ENCODE data around the gene CACNA1C. TPM values are rescaled to one million over a fixed set of nuclear protein-coding genes. Genes with fewer than 3 reads are reported as not detected.

Gene CACNA1C
- polyA plus RNA-seq, 1 of the 3 experiments (the other 2 are of a cell fraction) = 1.5 TPM

- Histone ChIP-seq H3K27ac (ENCODE audit: low read depth in 2 of 2, low read length in 1 of 2) (no peak overlapping the region), H3K9me3 (peaks cover 17% of the 10 kb centered on the region), H4K20me1 (ENCODE audit: insufficient read depth) (no peaks in the 10 kb centered on the region), H3K79me2 (ENCODE audit: insufficient read depth) (no peaks in the 10 kb centered on the region), H3K4me2 (no peak overlapping the region), H3K9me2 (no peaks in the 10 kb centered on the region), H3K36me3 (replicated peaks in 1 of 2; ENCODE audit: control insufficient read depth in 1 of 2, insufficient read depth in 2 of 2, low read length in 1 of 2) (no peaks in the 10 kb centered on the region), H3K4me3 (ENCODE audit: low read depth in 2 of 2, low read length in 1 of 2) (no peak overlapping the region), H3K27me3 (ENCODE audit: insufficient read depth) (no peaks in the 10 kb centered on the region), H2AFZ (ENCODE audit: low read depth) (no peak overlapping the region), H3K4me1 (ENCODE audit: control insufficient read depth in 1 of 2, insufficient read depth in 2 of 2, low read depth in 1 of 2, low read length in 1 of 2) (peaks cover 0 to 12% of the 10 kb centered on the region in 2 experiments; a peak in 2 of 4 replicates), H3K9ac (no peak overlapping the region), H3F3A (replicated peaks; ENCODE audit: insufficient read depth) (no peaks in the 10 kb centered on the region)
- ChIA-PET POLR2A (no interaction called here), CTCF (interaction anchor here (0.6 kb wide), 1 partner anchor 216 kb away, joined by 3 read pairs; no protein-coding TSS in a partner anchor)
- WGBS (ENCODE audit: low lambda C conversion rate) = 55% methylated on average over 6 of the region's 6 CpGs
- TF ChIP-seq MAX (IDR thresholded peaks at IDR 0.05; ENCODE audit: low read depth) (no peak), MXI1 (IDR thresholded peaks at IDR 0.05; ENCODE audit: low read depth, low read length) (no peak), POLR2AphosphoS5 (IDR thresholded peaks at IDR 0.05; ENCODE audit: low read depth, low read length) (no peak), MEF2A (IDR thresholded peaks at IDR 0.05; ENCODE audit: borderline replicate concordance, low read depth) (no peak), TCF12 (IDR thresholded peaks at IDR 0.05) (no peak), IRF3 (IDR thresholded peaks at IDR 0.05; ENCODE audit: low read depth, low read length) (no peak), FOXM1 (IDR thresholded peaks at IDR 0.05; ENCODE audit: low read depth) (no peak), RCOR1 (IDR thresholded peaks at IDR 0.05; ENCODE audit: low read length) (no peak), EP300 (IDR thresholded peaks at IDR 0.05; ENCODE audit: borderline replicate concordance in 1 of 2, low read depth in 1 of 2, low read length in 1 of 2) (no peak), NFIC (IDR thresholded peaks at IDR 0.05; ENCODE audit: borderline replicate concordance) (no peak), GATA2 (CRISPR knock-in tag; IDR thresholded peaks at IDR 0.05) (no peak), JUND (IDR thresholded peaks at IDR 0.05) (no peak), REST (IDR thresholded peaks at IDR 0.05; ENCODE audit: low read depth, low read length) (no peak)
- DNase-seq = no peak
Measured at GRCh38 chr12:2068653-2069052, 15.9 kb downstream of the CACNA1C start.

- 49% methylated on average over 2 of the region's 2 CpGs for WGBS (ENCODE audit: low lambda C conversion rate)
- no peak for TF ChIP-seq USF2 (IDR thresholded peaks at IDR 0.05; ENCODE audit: borderline replicate concordance, low read depth, low read length)
- TF ChIP-seq NFIC (IDR thresholded peaks at IDR 0.05; ENCODE audit: borderline replicate concordance) = no peak
- no peak for TF ChIP-seq EP300 (IDR thresholded peaks at IDR 0.05; ENCODE audit: borderline replicate concordance in 1 of 2, low read depth in 1 of 2, low read length in 1 of 2)
- no peak for TF ChIP-seq RFX5 (IDR thresholded peaks at IDR 0.05; ENCODE audit: low read length)
- no peak for TF ChIP-seq EZH2phosphoT487 (IDR thresholded peaks at IDR 0.05; ENCODE audit: borderline replicate concordance, low read depth)
- TF ChIP-seq FOXM1 (IDR thresholded peaks at IDR 0.05; ENCODE audit: low read depth) = no peak
- TF ChIP-seq SIN3A (IDR thresholded peaks at IDR 0.05; ENCODE audit: borderline replicate concordance, low read depth, low read length) = no peak
- no peak for TF ChIP-seq MXI1 (IDR thresholded peaks at IDR 0.05; ENCODE audit: low read depth, low read length)
- TF ChIP-seq NRF1 (IDR thresholded peaks at IDR 0.05; ENCODE audit: low read depth, low read length) = no peak
- TF ChIP-seq RAD21 (IDR thresholded peaks at IDR 0.05; ENCODE audit: low read length) = no peak
- no peak for TF ChIP-seq FOSL2 (IDR thresholded peaks at IDR 0.05; ENCODE audit: borderline replicate concordance, low read depth)
- no peak for TF ChIP-seq JUND (IDR thresholded peaks at IDR 0.05)
- no peak for TF ChIP-seq MEF2A (IDR thresholded peaks at IDR 0.05; ENCODE audit: borderline replicate concordance, low read depth)
- no peak for TF ChIP-seq YY1 (IDR thresholded peaks at IDR 0.05; ENCODE audit: low read depth)
- TF ChIP-seq RCOR1 (IDR thresholded peaks at IDR 0.05; ENCODE audit: low read length) = no peak
- no peak for TF ChIP-seq FOXJ3 (CRISPR knock-in tag; IDR thresholded peaks at IDR 0.05)
- no peak for TF ChIP-seq GATA2 (CRISPR knock-in tag; IDR thresholded peaks at IDR 0.05)
- no peak for DNase-seq
- no peak overlapping the region for H3K4me2 ChIP-seq
- H3F3A ChIP-seq (replicated peaks; ENCODE audit: insufficient read depth) = no peaks in the 10 kb centered on the region
- no peak overlapping the region for H2AFZ ChIP-seq (ENCODE audit: low read depth)
- no peaks in the 10 kb centered on the region for H4K20me1 ChIP-seq (ENCODE audit: insufficient read depth)
- H3K4me3 ChIP-seq (ENCODE audit: low read depth in 2 of 2, low read length in 1 of 2) = no peak overlapping the region
- peaks cover 0 to 4% of the 10 kb centered on the region in 2 experiments; a peak in 1 of 4 replicates for H3K4me1 ChIP-seq (ENCODE audit: control insufficient read depth in 1 of 2, insufficient read depth in 2 of 2, low read depth in 1 of 2, low read length in 1 of 2)
- no peaks in the 10 kb centered on the region for H3K27me3 ChIP-seq (ENCODE audit: insufficient read depth)
- CTCF ChIA-PET = no interaction called here
- no peak overlapping the region for H3K27ac ChIP-seq (ENCODE audit: low read depth in 2 of 2, low read length in 1 of 2)
- H3K9ac ChIP-seq = no peak overlapping the region
- H3K36me3 ChIP-seq (replicated peaks in 1 of 2; ENCODE audit: control insufficient read depth in 1 of 2, insufficient read depth in 2 of 2, low read length in 1 of 2) = no peaks in the 10 kb centered on the region
- H3K79me2 ChIP-seq (ENCODE audit: insufficient read depth) = no peaks in the 10 kb centered on the region
- POLR2A ChIA-PET = no interaction called here
- H3K9me3 ChIP-seq = peaks cover 17% of the 10 kb centered on the region
- no peaks in the 10 kb centered on the region for H3K9me2 ChIP-seq
Measured at GRCh38 chr12:2070440-2071045, 17.8 kb downstream of the CACNA1C start.
